Measurements from ENCODE around the gene CCNH. TPM values are rescaled to one million over a fixed set of nuclear protein-coding genes. Genes with fewer than 3 reads are reported as not detected.

The CCNH gene
- total and polyA plus RNA-seq, 3 donors from 2014 or later = 105 to 167 (median 142) TPM

GRCh38 chr5:87354496-87354895, 58.2 kb downstream of the CCNH start:
- Histone ChIP-seq H3K9me3 (no peaks in the 10 kb centered on the region), H3K36me3 (ENCODE audit: low read depth, missing control alignments) (no peaks in the 10 kb centered on the region), H3K4me1 (no peaks in the 10 kb centered on the region), H3K4me3 (no peak overlapping the region), H3K27ac (no peak overlapping the region), H3K27me3 (no peaks in the 10 kb centered on the region)
- TF ChIP-seq CTCF (IDR thresholded peaks at IDR 0.05) = no peak
- TF ChIP-seq POLR2A (IDR thresholded peaks at IDR 0.05) = no peak
- DNase-seq = no peak
- intact Hi-C loops (cut with DNase I; ENCODE audit: low total_unique reads) = no loop called here
- WGBS, 2 donors = 86 to 97% methylated on average over 1 of the region's 1 CpG

GRCh38 chr5:87347841-87348240, 64.9 kb downstream of the CCNH start:
- Histone ChIP-seq H3K4me1 (no peaks in the 10 kb centered on the region), H3K36me3 (ENCODE audit: low read depth, missing control alignments) (no peaks in the 10 kb centered on the region), H3K27me3 (no peaks in the 10 kb centered on the region), H3K9me3 (no peaks in the 10 kb centered on the region), H3K27ac (no peak overlapping the region), H3K4me3 (no peak overlapping the region)
- DNase-seq = no peak
- intact Hi-C loops (cut with DNase I; ENCODE audit: low total_unique reads) = no loop called here
- TF ChIP-seq CTCF (IDR thresholded peaks at IDR 0.05) (no peak), POLR2A (IDR thresholded peaks at IDR 0.05) (no peak)

GRCh38 chr5:87347272-87347671, 65.5 kb downstream of the CCNH start:
- DNase-seq = no peak
- no peak overlapping the region for H3K27ac ChIP-seq
- H3K4me3 ChIP-seq = no peak overlapping the region
- H3K27me3 ChIP-seq = no peaks in the 10 kb centered on the region
- intact Hi-C loops (cut with DNase I; ENCODE audit: low total_unique reads) = no loop called here
- 86 to 95% methylated on average over 1 of the region's 1 CpG for WGBS, 2 donors
- no peak for TF ChIP-seq POLR2A (IDR thresholded peaks at IDR 0.05)
- no peak for TF ChIP-seq CTCF (IDR thresholded peaks at IDR 0.05)
- no peaks in the 10 kb centered on the region for H3K36me3 ChIP-seq (ENCODE audit: low read depth, missing control alignments)
- no peaks in the 10 kb centered on the region for H3K9me3 ChIP-seq
- no peaks in the 10 kb centered on the region for H3K4me1 ChIP-seq

Small RNA genes within 50 kb of the gene (small RNA-seq; reads per million reads assigned to genes)
- gene RNU6-727P = 0 reads per million in 2 donors

Other genes starting within 250 kb of the CCNH start
- gene RASA1, start 145.0 kb downstream of the CCNH start, total RNA-seq = 10 to 100 TPM; 61.1 to 65.2 TPM
- 45.9 TPM for gene RASA1, start 145.0 kb downstream of the CCNH start, polyA plus RNA-seq (ENCODE audit: insufficient read depth, low read depth, low replicate concordance)

All from testis (tissue), 3 donors.